CD4-positive, alpha-beta T cell treated with Interleukin-2 at 100 ng/mL for 4 hours (primary cell): Measurements from ENCODE around the gene PDSS1.
A peak's percentile ranks its signal among the peaks of the same experiment; 100 is the strongest.

Source experiments
- DNase-seq: peaks from one replicate; pipeline ENCODE4 v3.0.0-alpha.2; 2020; ENCODE audit warnings: low spot score

PDSS1 gene

GRCh38 chr10:26698909-26699308 lies 1.4 kb downstream of the PDSS1 start:
- DNase-seq: no peak

GRCh38 chr10:26699631-26700030 lies 2.1 kb downstream of the PDSS1 start:
- DNase-seq: no peak

- no peak for DNase-seq
These were observed 3.6 kb downstream of the PDSS1 start for GRCh38 chr10:26700884-26701630.

GRCh38 chr10:26703096-26703495 lies 5.6 kb downstream of the PDSS1 start:
- no peak for DNase-seq

GRCh38 chr10:26703974-26704373 lies 6.5 kb downstream of the PDSS1 start:
- no peak for DNase-seq

DNA sequence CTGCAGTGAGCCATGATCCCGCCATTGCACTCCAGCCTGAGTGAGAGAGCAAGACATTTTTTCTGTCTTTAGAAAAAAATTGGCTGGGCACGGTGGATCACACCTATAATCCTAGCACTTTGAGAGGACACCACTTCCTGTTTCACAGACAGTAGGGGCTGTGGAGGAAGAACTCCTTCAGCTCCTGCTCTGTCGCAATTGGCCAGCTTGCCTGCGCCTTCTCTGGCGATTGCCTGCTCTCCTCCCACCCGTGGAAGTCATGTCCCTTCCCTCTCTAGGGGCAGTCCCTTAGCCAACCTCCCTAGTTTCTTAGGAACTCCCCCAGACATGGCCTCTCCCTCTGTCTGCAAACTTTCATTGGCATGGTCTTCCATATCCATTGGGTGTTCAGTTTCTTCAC lies 8.7 kb downstream of the PDSS1 start:
- no peak for DNase-seq

- DNase-seq: no peak
These were observed 9.4 kb downstream of the PDSS1 start for GRCh38 chr10:26706936-26707335.

- no peak for DNase-seq
These were observed 13.8 kb downstream of the PDSS1 start for GRCh38 chr10:26711324-26711723.

DNA sequence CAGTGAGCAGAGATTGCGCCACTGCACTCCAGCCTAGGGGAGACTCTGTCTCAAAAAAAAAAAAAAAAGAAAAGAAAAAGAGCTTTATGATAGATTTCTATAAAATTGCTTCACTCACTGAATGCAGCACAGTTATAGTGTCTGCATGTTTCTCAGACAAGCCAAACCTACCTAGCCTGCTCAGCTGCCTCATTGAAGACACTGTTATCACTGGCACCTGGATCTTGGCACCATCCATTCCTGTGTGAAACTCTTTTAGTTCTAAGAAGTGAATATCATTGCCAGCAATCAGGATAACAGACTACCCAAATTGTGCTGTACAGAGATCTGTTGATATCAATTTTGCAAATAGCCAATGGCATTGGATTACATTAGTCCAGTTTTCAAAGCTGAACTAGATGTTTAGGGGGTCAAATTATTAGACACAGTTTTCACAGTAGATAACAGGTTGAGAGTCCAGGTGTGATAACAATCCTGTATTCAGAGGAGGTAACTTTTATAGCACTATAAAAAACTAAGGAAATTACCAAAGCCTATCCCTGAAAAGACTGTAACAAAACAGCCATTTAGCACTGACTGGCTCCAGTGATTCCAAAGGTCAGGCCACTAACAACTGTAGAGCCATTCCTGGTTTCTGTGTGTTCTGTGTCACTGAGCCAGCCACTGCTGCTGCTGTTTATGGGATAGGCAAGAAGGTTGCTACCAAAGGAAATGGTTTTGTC lies 17.1 kb downstream of the PDSS1 start:
- no peak for DNase-seq

- DNase-seq: no peak
These were observed 17.6 kb downstream of the PDSS1 start for GRCh38 chr10:26715137-26715487.

DNA sequence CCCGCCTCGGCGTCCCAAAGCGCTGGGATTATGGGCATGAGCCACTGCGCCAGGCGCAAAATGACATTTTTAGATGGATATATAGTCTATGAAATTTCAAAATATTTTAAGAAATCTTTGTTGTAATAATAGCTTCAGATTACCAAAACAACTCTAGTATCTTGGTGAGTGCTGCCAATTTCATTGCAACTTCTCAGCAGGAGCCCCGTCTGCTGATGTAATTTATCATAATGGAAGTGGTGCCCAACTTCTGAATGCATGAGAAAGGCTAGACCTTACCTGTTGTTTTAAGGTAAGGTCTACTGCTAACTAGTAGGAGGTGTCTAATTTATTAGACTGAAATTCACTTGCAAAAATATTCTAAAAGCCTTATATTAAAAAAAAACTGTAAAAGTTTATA lies 20.0 kb downstream of the PDSS1 start:
- no peak for DNase-seq

- DNase-seq: peak; percentile 54
These were observed 24.1 kb downstream of the PDSS1 start for GRCh38 chr10:26721561-26721960.

DNA sequence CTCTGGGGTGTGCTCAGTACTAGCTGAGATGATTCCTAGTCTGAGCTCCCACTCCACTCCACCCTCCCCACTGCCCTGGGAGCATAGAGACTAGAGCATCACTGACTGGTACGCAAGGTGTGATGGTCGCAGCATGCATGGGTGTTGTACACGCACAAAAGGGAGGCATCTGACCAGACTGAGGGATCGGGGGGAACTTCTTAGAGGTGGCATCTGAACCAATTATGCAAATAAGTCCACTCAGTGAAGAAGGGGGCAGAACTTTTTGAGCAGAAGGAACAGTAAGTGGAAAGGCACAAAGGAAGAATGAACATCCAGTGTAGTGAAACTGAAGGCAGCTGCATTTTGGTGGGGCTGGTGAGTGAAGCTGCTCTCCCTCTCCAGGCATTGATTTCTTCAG lies 25.5 kb downstream of the PDSS1 start:
- DNase-seq: no peak

- peak; percentile 57 for DNase-seq
These were observed 28.6 kb downstream of the PDSS1 start for GRCh38 chr10:26725837-26726727.

GRCh38 chr10:26727005-26727404 lies 29.5 kb downstream of the PDSS1 start:
- DNase-seq: no peak

DNA sequence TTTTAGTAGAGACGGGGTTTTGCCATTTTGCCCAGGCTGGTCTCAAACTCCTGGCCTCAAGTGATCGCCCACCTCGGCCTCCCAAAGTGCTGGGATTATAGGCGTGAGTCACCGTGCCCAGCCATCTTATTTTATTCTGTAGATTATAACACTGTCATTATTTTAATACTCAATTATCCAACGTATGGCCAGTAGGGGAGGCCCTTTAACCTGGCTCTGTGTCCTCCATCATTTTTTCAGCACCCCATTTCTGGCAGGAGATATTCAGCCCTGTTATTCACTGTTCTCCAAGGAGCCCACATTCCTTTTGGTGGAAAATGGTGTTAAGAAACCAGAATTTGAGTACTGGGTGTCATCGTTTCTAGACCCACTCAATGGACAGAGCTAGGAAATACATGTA lies 31.5 kb downstream of the PDSS1 start:
- DNase-seq: no peak

- no peak for DNase-seq
These were observed 31.9 kb downstream of the PDSS1 start for GRCh38 chr10:26729395-26729794.

DNA sequence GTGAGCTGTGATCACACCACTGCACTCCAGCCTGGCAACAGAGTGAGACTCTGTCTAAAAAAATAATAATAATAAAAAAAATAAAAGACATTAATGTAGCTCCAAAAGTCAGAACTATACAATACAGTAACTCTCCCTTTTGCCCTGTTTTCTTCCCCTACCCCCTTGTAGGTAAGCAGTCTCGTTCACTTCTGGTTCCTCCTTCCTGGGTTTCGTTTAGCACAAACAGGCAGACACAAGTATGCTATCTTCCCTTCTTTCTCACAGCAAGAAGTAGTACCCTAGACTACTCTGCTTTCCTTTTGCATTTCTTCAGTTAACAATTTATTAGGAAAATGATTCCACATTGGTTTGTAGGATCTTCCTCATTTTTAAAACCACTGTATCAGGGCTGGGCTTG lies 33.1 kb downstream of the PDSS1 start:
- no peak for DNase-seq

- DNase-seq: no peak
These were observed 36.5 kb downstream of the PDSS1 start for GRCh38 chr10:26733750-26734568.

- DNase-seq: no peak
These were observed 37.9 kb downstream of the PDSS1 start for GRCh38 chr10:26735435-26735834.

- DNase-seq: peak; percentile 39
These were observed 40.2 kb downstream of the PDSS1 start for GRCh38 chr10:26737730-26738129.
